NB4 (cell line): ENCODE data around the gene PLA2G4B.

ENCODE experiments used
- DNase-seq: peaks from one replicate; pipeline ENCODE4 v3.0.0; 2010; ENCODE audit warnings: low read depth
- H3K4me3 ChIP-seq: one replicate; pipeline ENCODE4 v1.5.1; 2011; ENCODE audit warnings: mild to moderate bottlenecking, low read depth, low read length, moderate library complexity
- CTCF ChIP-seq: IDR thresholded peaks from one replicate; pipeline ENCODE4 v1.5.1; 2012; ENCODE audit warnings: low read depth, low read length
- MAX ChIP-seq: IDR thresholded peaks from 2 replicates; pipeline ENCODE4 v1.6.1; 2011; ENCODE audit warnings: low read depth, low read length
- MYC ChIP-seq: IDR thresholded peaks from 2 replicates; pipeline ENCODE4 v1.6.1; 2011; ENCODE audit warnings: low read depth, low read length
- POLR2A ChIP-seq: IDR thresholded peaks from 2 replicates; pipeline ENCODE4 v1.6.1; 2011; ENCODE audit warnings: mild to moderate bottlenecking; ENCODE audit not compliant: insufficient read length; ENCODE audit errors: extremely low read depth

PLA2G4B gene

GRCh38 chr15:41887161-41887560, 48.5 kb downstream of the PLA2G4B start:
- TF ChIP-seq POLR2A, result no peak
- no peak for TF ChIP-seq MAX
- no peak for TF ChIP-seq CTCF
- no peak for TF ChIP-seq MYC
- no peak for DNase-seq
- H3K4me3 ChIP-seq, result no peak overlapping the region

GRCh38 chr15:41887893-41888292, 49.2 kb downstream of the PLA2G4B start:
- TF ChIP-seq MAX (no peak), MYC (no peak), CTCF (no peak)
- no peak for DNase-seq
- no peak overlapping the region for H3K4me3 ChIP-seq

- DNase-seq, result peak; percentile 66
- H3K4me3 ChIP-seq, result no peak overlapping the region
- TF ChIP-seq CTCF (no peak), MAX (peak; percentile 73), POLR2A (no peak), MYC (peak; percentile 51; the same call in 1 of the 2 replicates)
These were observed 50.1 kb downstream of the PLA2G4B start for GRCh38 chr15:41888662-41889253.

GRCh38 chr15:41890050-41890690, 51.5 kb downstream of the PLA2G4B start:
- TF ChIP-seq MAX, result no peak
- no peak for TF ChIP-seq POLR2A
- TF ChIP-seq CTCF, result no peak
- no peak for TF ChIP-seq MYC
- no peak for DNase-seq
- no peak overlapping the region for H3K4me3 ChIP-seq

GRCh38 chr15:41891226-41891625, 52.6 kb downstream of the PLA2G4B start:
- no peak for DNase-seq
- no peak overlapping the region for H3K4me3 ChIP-seq
- no peak for TF ChIP-seq CTCF
- TF ChIP-seq MYC, result no peak
- TF ChIP-seq MAX, result no peak
- no peak for TF ChIP-seq POLR2A
